Smooth muscle cell (in vitro differentiated cells): ENCODE data around the gene IVD. TPM values are rescaled to one million over a fixed set of nuclear protein-coding genes. Genes with fewer than 3 reads are reported as not detected.

ENCODE experiments used
- DNase-seq: peaks from one replicate; lab custom pipeline; 2025; ENCODE audit not compliant: unreplicated experiment; lab: John Stamatoyannopoulos, UW
- H2AFZ ChIP-seq: fragments of 200-600 bp; sonication (generic); 2 replicates; pipeline ENCODE4 v1.6.0; 2016; ENCODE audit warnings: antibody characterized with exemption, low read depth, mild to moderate bottlenecking
- H3F3A ChIP-seq: fragments of 200-600 bp; sonication (generic); 2 replicates; pipeline ENCODE4 v1.6.0; 2017; ENCODE audit warnings: antibody characterized with exemption, low read depth
- H3K27ac ChIP-seq: fragments of 200-600 bp; sonication (generic); 2 replicates; pipeline ENCODE4 v1.5.1; 2016; ENCODE audit warnings: low read depth, mild to moderate bottlenecking
- H3K27me3 ChIP-seq: fragments of 200-600 bp; sonication (generic); 2 replicates; pipeline ENCODE4 v1.6.1; 2016; ENCODE audit warnings: low read depth, mild to moderate bottlenecking
- H3K36me3 ChIP-seq: fragments of 200-600 bp; sonication (generic); 2 replicates; pipeline ENCODE4 v1.5.1; 2016; ENCODE audit warnings: low read depth
- H3K4me1 ChIP-seq: fragments of 200-600 bp; sonication (generic); 2 replicates; pipeline ENCODE4 v1.5.1; 2016; ENCODE audit warnings: low read depth
- H3K4me2 ChIP-seq: fragments of 200-600 bp; sonication (generic); 2 replicates; pipeline ENCODE4 v1.6.0; 2016; ENCODE audit warnings: mild to moderate bottlenecking
- H3K4me3 ChIP-seq: fragments of 200-600 bp; sonication (generic); 2 replicates; pipeline ENCODE4 v1.5.1; 2016; ENCODE audit warnings: mild to moderate bottlenecking
- H3K79me2 ChIP-seq: fragments of 200-600 bp; sonication (generic); 2 replicates; pipeline ENCODE4 v1.6.0; 2016; ENCODE audit warnings: low read depth, mild to moderate bottlenecking
- H3K9ac ChIP-seq: fragments of 200-600 bp; sonication (generic); 2 replicates; pipeline ENCODE4 v1.6.0; 2016; ENCODE audit warnings: low read depth
- H3K9me3 ChIP-seq: fragments of 200-600 bp; sonication (generic); replicated peaks from 2 replicates; pipeline ENCODE4 v1.5.1; 2016; ENCODE audit warnings: low read depth
- H4K20me1 ChIP-seq: fragments of 200-600 bp; sonication (generic); 2 replicates; pipeline ENCODE4 v1.6.0; 2016; ENCODE audit warnings: low read depth
- WGBS: methylation state at CpG from one replicate; pipeline ENCODE4 v1.1.7; 2016; ENCODE audit warnings: low lambda C conversion rate; 5-methylcytosine and 5-hydroxymethylcytosine counted together
- polyA plus RNA-seq: library from polyadenylated mRNA; unstranded; fragments of >200 nt; fragmentation: Nextera tagmentation; extraction: Ambion mirVana; gene quantifications from 2 replicates; pipeline ENCODE4 v1.2.1, GENCODE V29; 2016
- total RNA-seq: library from RNA; depleted of rRNA; stranded (reverse); fragments of >200 nt; gene quantifications from 2 replicates; pipeline ENCODE4 v1.2.3, GENCODE V29; 2014
- TF ChIP-seq, protein P1 (sequence below): fragments of 200-600 bp; sonication (generic); IDR thresholded peaks from 2 replicates; pipeline ENCODE4 v1.5.1; 2017; ENCODE audit warnings: borderline replicate concordance, mild to moderate bottlenecking, antibody characterized with exemption; ENCODE audit not compliant: insufficient read depth, poor library complexity, severe bottlenecking

IVD gene
- total and polyA plus RNA-seq, 2 experiments from 2014 or later, result 17.4 to 37.8 TPM

DNA sequence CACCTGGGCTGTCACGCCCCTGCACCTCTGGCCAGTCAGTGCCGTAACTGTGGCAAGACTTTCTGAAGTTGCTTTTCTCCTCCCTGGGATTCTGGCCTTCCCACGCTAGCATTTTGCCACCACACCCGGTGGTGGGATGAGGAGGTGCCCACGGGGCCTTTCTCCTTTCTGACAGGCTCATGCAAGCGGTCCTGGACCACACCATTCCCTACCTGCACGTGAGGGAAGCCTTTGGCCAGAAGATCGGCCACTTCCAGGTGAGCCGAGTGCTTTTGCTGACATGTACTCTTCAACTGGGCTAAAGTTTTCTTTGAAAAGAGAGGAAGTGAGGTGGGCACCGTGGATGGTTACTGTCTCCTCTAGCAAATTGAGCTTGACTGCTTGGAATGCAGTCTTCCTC, 9.6 kb downstream of the IVD start:
- H3K27me3 ChIP-seq, result no peaks in the 10 kb centered on the region

GRCh38 chr15:40416056-40416455, 10.5 kb downstream of the IVD start:
- Histone ChIP-seq H3K4me2 (no peak overlapping the region), H4K20me1 (no peaks in the 10 kb centered on the region), H3K9me3 (no peaks in the 10 kb centered on the region), H3K4me3 (no peak overlapping the region), H3K36me3 (peaks cover 4% of the 10 kb centered on the region), H3K27me3 (no peaks in the 10 kb centered on the region), H3K9ac (no peak overlapping the region), H2AFZ (no peak overlapping the region), H3K27ac (no peak overlapping the region), H3K4me1 (no peaks in the 10 kb centered on the region), H3F3A (no peaks in the 10 kb centered on the region), H3K79me2 (no peaks in the 10 kb centered on the region)
- 96% methylated on average over 14 of the region's 14 CpGs for WGBS
- DNase-seq, result no peak
- TF ChIP-seq, protein P1, sequence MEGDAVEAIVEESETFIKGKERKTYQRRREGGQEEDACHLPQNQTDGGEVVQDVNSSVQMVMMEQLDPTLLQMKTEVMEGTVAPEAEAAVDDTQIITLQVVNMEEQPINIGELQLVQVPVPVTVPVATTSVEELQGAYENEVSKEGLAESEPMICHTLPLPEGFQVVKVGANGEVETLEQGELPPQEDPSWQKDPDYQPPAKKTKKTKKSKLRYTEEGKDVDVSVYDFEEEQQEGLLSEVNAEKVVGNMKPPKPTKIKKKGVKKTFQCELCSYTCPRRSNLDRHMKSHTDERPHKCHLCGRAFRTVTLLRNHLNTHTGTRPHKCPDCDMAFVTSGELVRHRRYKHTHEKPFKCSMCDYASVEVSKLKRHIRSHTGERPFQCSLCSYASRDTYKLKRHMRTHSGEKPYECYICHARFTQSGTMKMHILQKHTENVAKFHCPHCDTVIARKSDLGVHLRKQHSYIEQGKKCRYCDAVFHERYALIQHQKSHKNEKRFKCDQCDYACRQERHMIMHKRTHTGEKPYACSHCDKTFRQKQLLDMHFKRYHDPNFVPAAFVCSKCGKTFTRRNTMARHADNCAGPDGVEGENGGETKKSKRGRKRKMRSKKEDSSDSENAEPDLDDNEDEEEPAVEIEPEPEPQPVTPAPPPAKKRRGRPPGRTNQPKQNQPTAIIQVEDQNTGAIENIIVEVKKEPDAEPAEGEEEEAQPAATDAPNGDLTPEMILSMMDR, result no peak

More for the DNA sequence above, 9.6 kb downstream of the IVD start:
- no peak overlapping the region for H3K4me2 ChIP-seq
- H3K36me3 ChIP-seq, result peaks cover 4% of the 10 kb centered on the region
- no peaks in the 10 kb centered on the region for H4K20me1 ChIP-seq
- no peaks in the 10 kb centered on the region for H3F3A ChIP-seq
- H3K4me1 ChIP-seq, result no peaks in the 10 kb centered on the region
- no peak overlapping the region for H2AFZ ChIP-seq
- 93% methylated on average over 10 of the region's 10 CpGs for WGBS
- H3K79me2 ChIP-seq, result no peaks in the 10 kb centered on the region
- no peak overlapping the region for H3K4me3 ChIP-seq
- no peak overlapping the region for H3K9ac ChIP-seq
- TF ChIP-seq, protein P1, result no peak
- no peak overlapping the region for H3K27ac ChIP-seq
- no peaks in the 10 kb centered on the region for H3K9me3 ChIP-seq
- DNase-seq, result no peak

GRCh38 chr15:40418126-40418525, 12.5 kb downstream of the IVD start:
- no peak overlapping the region for H3K9ac ChIP-seq
- no peak overlapping the region for H3K4me2 ChIP-seq
- TF ChIP-seq, protein P1, result no peak
- H3K9me3 ChIP-seq, result no peaks in the 10 kb centered on the region
- over 99% methylated on average over 10 of the region's 10 CpGs for WGBS
- no peak for DNase-seq
- peaks cover 3% of the 10 kb centered on the region for H3K36me3 ChIP-seq
- no peak overlapping the region for H2AFZ ChIP-seq
- no peaks in the 10 kb centered on the region for H4K20me1 ChIP-seq
- no peaks in the 10 kb centered on the region for H3K79me2 ChIP-seq
- H3F3A ChIP-seq, result peaks cover 5% of the 10 kb centered on the region
- no peak overlapping the region for H3K4me3 ChIP-seq
- no peak overlapping the region for H3K27ac ChIP-seq
- no peaks in the 10 kb centered on the region for H3K27me3 ChIP-seq
- H3K4me1 ChIP-seq, result no peaks in the 10 kb centered on the region

DNA sequence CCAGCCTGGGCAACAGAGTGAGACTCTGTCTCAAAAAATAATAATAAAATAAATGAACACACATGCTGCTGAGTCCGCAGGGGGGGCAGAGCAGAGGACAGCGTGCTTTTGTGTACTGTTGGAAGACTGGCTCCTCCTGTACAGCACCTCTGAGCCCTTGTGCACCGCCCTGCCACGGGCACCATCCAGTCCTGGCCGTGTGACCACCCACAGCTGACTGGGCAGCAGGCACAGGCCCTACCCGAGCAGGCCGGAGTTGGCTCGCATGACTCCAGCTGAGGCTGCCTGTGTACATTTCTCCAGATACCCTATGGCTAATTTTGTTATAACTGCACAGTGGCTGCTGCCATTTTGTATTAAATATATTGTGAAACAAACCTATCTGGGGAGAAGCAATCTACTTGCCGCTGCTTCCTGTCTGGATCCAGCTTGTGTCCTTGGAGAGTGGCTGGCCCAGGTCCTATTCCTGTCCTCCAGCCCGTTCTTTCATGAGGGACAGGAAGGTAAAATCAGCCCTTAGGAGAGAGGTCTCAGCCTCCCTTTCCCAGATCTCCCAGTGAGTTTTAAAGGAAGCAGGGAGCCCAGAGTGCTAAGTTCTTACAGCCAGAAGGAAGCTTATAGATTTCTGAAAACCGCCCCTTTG, 14.6 kb downstream of the IVD start:
- Histone ChIP-seq H3K27me3 (no peaks in the 10 kb centered on the region), H3K27ac (no peak overlapping the region), H4K20me1 (no peaks in the 10 kb centered on the region), H3K4me2 (no peak overlapping the region), H3K9ac (no peak overlapping the region), H3K9me3 (no peaks in the 10 kb centered on the region), H2AFZ (no peak overlapping the region), H3K4me3 (no peak overlapping the region), H3K4me1 (no peaks in the 10 kb centered on the region), H3K79me2 (no peaks in the 10 kb centered on the region), H3K36me3 (no peaks in the 10 kb centered on the region), H3F3A (peaks cover 5% of the 10 kb centered on the region)
- no peak for DNase-seq
- TF ChIP-seq, protein P1, result no peak
- 91% methylated on average over 11 of the region's 11 CpGs for WGBS
